Gastroesophageal sphincter (tissue), 4 donors: ENCODE data around the gene DOCK9. TPM values are rescaled to one million over a fixed set of nuclear protein-coding genes. Genes with fewer than 3 reads are reported as not detected.

Source experiments
- ATAC-seq: fragments of 150-250 bp; one replicate; pipeline ENCODE4 v1.9.1; 2016; ENCODE audit warnings: mild to moderate bottlenecking, moderate library complexity
- H3K27ac ChIP-seq, 4 donors: fragments of 200-600 bp; sonication (generic) in 3 of 4; 1 replicate in 3 of 4; 2 replicates in 1 of 4; pipeline ENCODE4 v1.5.1; 2016 to 2019
- H3K27me3 ChIP-seq: fragments of 200-600 bp; sonication (generic); one replicate; pipeline ENCODE4 v1.5.1; 2019
- H3K36me3 ChIP-seq, 2 donors: fragments of 200-600 bp; sonication (generic); one replicate each; pipeline ENCODE4 v1.5.1; 2019; ENCODE audit warnings: control low read depth in 1 of 2
- H3K4me1 ChIP-seq, 3 donors: fragments of 200-600 bp; sonication (generic); 1 replicate in 2 of 3; 2 replicates in 1 of 3; pipeline ENCODE4 v1.5.1; 2016 to 2019; ENCODE audit warnings: control low read depth in 2 of 3
- H3K4me3 ChIP-seq, 2 donors: fragments of 200-600 bp; sonication (generic); one replicate each; pipeline ENCODE4 v1.5.1; 2019; ENCODE audit warnings: mild to moderate bottlenecking in 1 of 2, moderate library complexity in 1 of 2
- H3K9me3 ChIP-seq, 3 donors: fragments of 200-600 bp; sonication (generic); one replicate each; pipeline ENCODE4 v1.5.1; 2017 to 2019; ENCODE audit warnings: control low read depth in 2 of 3
- CTCF ChIP-seq, 4 experiments: fragments of 200-600 bp in 2 of 4; fragments of 450-650 bp in 2 of 4; sonication (generic) in 1 of 4; IDR thresholded peaks; one replicate each; pipeline ENCODE4 v1.5.1; 2017 to 2019; ENCODE audit warnings: antibody characterized with exemption in 4 of 4, mild to moderate bottlenecking in 2 of 4, moderate library complexity in 2 of 4
- EP300 ChIP-seq: sonication (generic); formaldehyde crosslinking; IDR thresholded peaks from one replicate; pipeline ENCODE4 v1.6.1; 2017; ENCODE audit warnings: antibody characterized with exemption, mild to moderate bottlenecking
- POLR2A ChIP-seq, 2 donors: fragments of 450-650 bp; IDR thresholded peaks; one replicate each; pipeline ENCODE4 v1.6.1; 2017; ENCODE audit warnings: antibody characterized with exemption in 2 of 2, mild to moderate bottlenecking in 2 of 2, moderate library complexity in 1 of 2
- POLR2AphosphoS5 ChIP-seq: sonication (generic); formaldehyde crosslinking; IDR thresholded peaks from one replicate; pipeline ENCODE4 v1.6.1; 2017; ENCODE audit warnings: antibody characterized with exemption
- WGBS, 2 donors: methylation state at CpG; one replicate each; pipeline ENCODE4 v1.1.5; 2018; ENCODE audit warnings: low coverage in 1 of 2; 5-methylcytosine and 5-hydroxymethylcytosine counted together
- total RNA-seq, 4 donors: library from RNA; depleted of rRNA; stranded (reverse); fragments of >200 nt; gene quantifications; one replicate each; pipeline ENCODE4 v1.1.0, GENCODE V29; 2016

DOCK9 gene
- total RNA-seq, 4 donors from 2014 or later: 84.1 to 203 (median 150) TPM

GRCh38 chr13:98892077-98892476, 85.8 kb downstream of the DOCK9 start:
- no peak for ATAC-seq
- 62 to 90% methylated on average over 3 of the region's 3 CpGs for WGBS, 2 donors
- Histone ChIP-seq H3K4me3 (no peak overlapping the region), H3K27ac (no peak overlapping the region), H3K36me3 (peaks cover 3 to 75% of the 10 kb centered on the region in 2 donors), H3K27me3 (no peaks in the 10 kb centered on the region), H3K9me3 (no peaks in the 10 kb centered on the region), H3K4me1 (peaks cover 0 to 16% (median 4%) of the 10 kb centered on the region in 3 donors)
- no peak for TF ChIP-seq POLR2A (IDR thresholded peaks at IDR 0.05)
- no peak for TF ChIP-seq CTCF (IDR thresholded peaks at IDR 0.05)
- TF ChIP-seq POLR2AphosphoS5: no peak
- TF ChIP-seq EP300: no peak

- ATAC-seq: no peak
- no peaks in the 10 kb centered on the region for H3K9me3 ChIP-seq
- no peak for TF ChIP-seq EP300
- TF ChIP-seq CTCF (IDR thresholded peaks at IDR 0.05): no peak
- no peak for TF ChIP-seq POLR2A (IDR thresholded peaks at IDR 0.05)
- TF ChIP-seq POLR2AphosphoS5: no peak
- no peak overlapping the region for H3K4me3 ChIP-seq
- H3K27me3 ChIP-seq: no peaks in the 10 kb centered on the region
- peaks cover 3 to 75% of the 10 kb centered on the region in 2 donors for H3K36me3 ChIP-seq
- WGBS, 2 donors: 92 to 100% methylated on average over 2 to 3 of the region's 5 CpGs
- H3K4me1 ChIP-seq: peaks cover 0 to 16% (median 4%) of the 10 kb centered on the region in 3 donors
- no peak overlapping the region for H3K27ac ChIP-seq
Observed at GRCh38 chr13:98890925-98891324, 86.9 kb downstream of the DOCK9 start.

GRCh38 chr13:98890186-98890585, 87.7 kb downstream of the DOCK9 start:
- no peak for ATAC-seq
- 43 to 58% methylated on average over 6 of the region's 8 CpGs for WGBS, 2 donors
- Histone ChIP-seq H3K36me3 (peaks cover 3 to 75% of the 10 kb centered on the region in 2 donors), H3K27ac (no peak overlapping the region), H3K4me1 (peaks cover 0 to 16% (median 4%) of the 10 kb centered on the region in 3 donors), H3K9me3 (no peaks in the 10 kb centered on the region), H3K27me3 (no peaks in the 10 kb centered on the region), H3K4me3 (no peak overlapping the region)
- TF ChIP-seq EP300 (no peak), CTCF (IDR thresholded peaks at IDR 0.05) (no peak), POLR2A (IDR thresholded peaks at IDR 0.05) (no peak), POLR2AphosphoS5 (no peak)

- peaks cover 3 to 81% of the 10 kb centered on the region in 2 donors for H3K36me3 ChIP-seq
- no peaks in the 10 kb centered on the region for H3K9me3 ChIP-seq
- no peak overlapping the region for H3K27ac ChIP-seq
- no peaks in the 10 kb centered on the region for H3K27me3 ChIP-seq
- no peak for TF ChIP-seq CTCF (IDR thresholded peaks at IDR 0.05)
- TF ChIP-seq POLR2A (IDR thresholded peaks at IDR 0.05): no peak
- TF ChIP-seq POLR2AphosphoS5: no peak
- TF ChIP-seq EP300: no peak
- H3K4me1 ChIP-seq: peaks cover 0 to 16% (median 4%) of the 10 kb centered on the region in 3 donors
- WGBS, 2 donors: 80 to 91% methylated on average over 4 of the region's 4 CpGs
- no peak overlapping the region for H3K4me3 ChIP-seq
- no peak for ATAC-seq
Observed at GRCh38 chr13:98889419-98890085, 88.3 kb downstream of the DOCK9 start.

- H3K4me1 ChIP-seq: peaks cover 0 to 16% (median 4%) of the 10 kb centered on the region in 3 donors
- H3K4me3 ChIP-seq: no peak overlapping the region
- peaks cover 3 to 85% of the 10 kb centered on the region in 2 donors for H3K36me3 ChIP-seq
- no peaks in the 10 kb centered on the region for H3K9me3 ChIP-seq
- no peaks in the 10 kb centered on the region for H3K27me3 ChIP-seq
- WGBS, 2 donors: 63 to 69% methylated on average over 3 of the region's 3 CpGs
- H3K27ac ChIP-seq: no peak overlapping the region
- ATAC-seq: no peak
- no peak for TF ChIP-seq POLR2AphosphoS5
Observed at GRCh38 chr13:98888890-98889279, 89.0 kb downstream of the DOCK9 start.
